ENCODE measurements around the gene SRGAP3.

The SRGAP3 gene

DNA sequence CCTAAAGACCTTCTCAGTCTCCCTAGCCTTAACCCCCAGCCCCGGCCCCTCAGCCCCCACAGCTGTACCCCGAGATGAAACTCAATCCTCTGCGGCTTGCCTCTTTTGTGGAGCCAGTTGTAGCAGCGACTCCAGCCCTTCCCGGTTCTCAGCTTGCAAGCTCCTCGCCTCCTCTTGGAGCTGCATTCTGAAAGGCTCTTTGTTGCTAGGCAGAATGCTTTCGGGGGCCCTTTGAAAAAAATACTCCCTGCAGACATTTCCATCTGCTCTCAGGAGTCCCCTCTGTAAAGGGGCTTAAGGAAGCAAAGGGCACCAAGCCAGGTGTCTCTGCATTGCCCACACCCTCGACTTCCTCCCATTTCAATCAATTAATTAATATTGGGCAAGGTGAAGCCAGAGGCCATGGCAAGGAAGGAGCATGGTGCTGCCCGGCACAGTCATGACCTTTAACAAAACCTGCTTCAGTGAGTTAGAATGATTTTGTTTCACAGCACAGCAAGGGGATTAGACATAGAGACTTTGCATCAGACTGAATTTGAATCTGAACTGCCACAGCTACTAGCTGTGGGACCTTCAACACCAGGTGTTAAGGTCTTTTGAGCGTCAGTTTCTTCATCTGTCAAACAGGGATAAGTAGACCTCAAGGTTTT is 65.5 kb downstream of the SRGAP3 start:
- Histone ChIP-seq H3K9me3 (replicated peaks; ENCODE audit: low read length) (no peaks in the 10 kb centered on the region), H3K4me3 (ENCODE audit: low read length) (no peak overlapping the region), H3K9ac (ENCODE audit: low read depth, low read length) (no peak overlapping the region), H3K4me2 (ENCODE audit: low read length) (no peak overlapping the region), H3K27me3 (ENCODE audit: control insufficient read depth, insufficient read depth, low read length) (peaks cover 33% of the 10 kb centered on the region), H3K36me3 (ENCODE audit: insufficient read depth, low read length) (no peaks in the 10 kb centered on the region), H3K4me1 (ENCODE audit: control insufficient read depth, insufficient read depth, low read length) (no peaks in the 10 kb centered on the region)

DNA sequence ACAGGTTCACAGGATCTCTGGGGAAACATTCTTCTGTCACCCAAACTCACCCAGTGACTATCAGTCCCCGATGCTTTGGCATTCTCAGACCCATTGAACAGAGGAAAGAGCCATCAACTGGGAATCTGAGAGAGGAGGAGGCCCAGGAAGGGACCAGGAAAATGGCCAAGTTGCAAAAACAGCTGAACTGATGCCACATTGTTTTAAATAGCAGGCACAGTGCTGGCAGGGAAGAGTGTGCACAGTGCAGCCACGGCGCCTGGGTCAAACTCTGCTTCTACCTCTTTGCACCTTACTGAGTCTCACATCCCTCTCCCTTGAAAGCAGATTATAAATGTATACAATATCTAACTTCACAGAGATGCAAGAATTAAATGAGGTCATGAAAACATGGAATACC is 66.4 kb downstream of the SRGAP3 start:
- H3K4me2 ChIP-seq (ENCODE audit: low read length), result no peak overlapping the region
- no peak overlapping the region for H3K4me3 ChIP-seq (ENCODE audit: low read length)
- H3K27me3 ChIP-seq (ENCODE audit: control insufficient read depth, insufficient read depth, low read length), result peaks cover 24% of the 10 kb centered on the region
- no peaks in the 10 kb centered on the region for H3K9me3 ChIP-seq (replicated peaks; ENCODE audit: low read length)
- H3K4me1 ChIP-seq (ENCODE audit: control insufficient read depth, insufficient read depth, low read length), result no peaks in the 10 kb centered on the region
- no peak overlapping the region for H3K9ac ChIP-seq (ENCODE audit: low read depth, low read length)
- no peaks in the 10 kb centered on the region for H3K36me3 ChIP-seq (ENCODE audit: insufficient read depth, low read length)

DNA sequence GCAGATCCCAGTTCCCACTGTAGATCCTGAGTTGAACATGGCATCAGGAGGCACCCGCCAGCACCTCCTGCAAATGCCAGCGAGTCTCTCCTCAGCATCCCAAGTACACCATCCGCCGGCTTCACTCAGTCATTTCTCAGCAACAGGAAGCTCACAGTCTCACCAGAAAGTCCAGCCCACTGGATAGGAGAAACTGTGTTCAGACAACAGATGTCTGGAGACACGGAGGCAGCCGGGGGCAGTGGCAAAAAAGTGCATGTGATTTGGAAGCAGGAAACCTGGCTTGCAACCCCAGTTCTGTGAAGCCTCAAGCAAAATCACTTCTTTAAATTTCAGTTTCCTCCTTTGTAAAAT is 68.7 kb downstream of the SRGAP3 start:
- Histone ChIP-seq H3K36me3 (ENCODE audit: insufficient read depth, low read length) (no peaks in the 10 kb centered on the region), H3K4me2 (ENCODE audit: low read length) (no peak overlapping the region), H3K4me3 (ENCODE audit: low read length) (no peak overlapping the region), H3K4me1 (ENCODE audit: control insufficient read depth, insufficient read depth, low read length) (no peaks in the 10 kb centered on the region), H3K9ac (ENCODE audit: low read depth, low read length) (no peak overlapping the region), H3K9me3 (replicated peaks; ENCODE audit: low read length) (no peaks in the 10 kb centered on the region), H3K27me3 (ENCODE audit: control insufficient read depth, insufficient read depth, low read length) (peaks cover 14% of the 10 kb centered on the region)

DNA sequence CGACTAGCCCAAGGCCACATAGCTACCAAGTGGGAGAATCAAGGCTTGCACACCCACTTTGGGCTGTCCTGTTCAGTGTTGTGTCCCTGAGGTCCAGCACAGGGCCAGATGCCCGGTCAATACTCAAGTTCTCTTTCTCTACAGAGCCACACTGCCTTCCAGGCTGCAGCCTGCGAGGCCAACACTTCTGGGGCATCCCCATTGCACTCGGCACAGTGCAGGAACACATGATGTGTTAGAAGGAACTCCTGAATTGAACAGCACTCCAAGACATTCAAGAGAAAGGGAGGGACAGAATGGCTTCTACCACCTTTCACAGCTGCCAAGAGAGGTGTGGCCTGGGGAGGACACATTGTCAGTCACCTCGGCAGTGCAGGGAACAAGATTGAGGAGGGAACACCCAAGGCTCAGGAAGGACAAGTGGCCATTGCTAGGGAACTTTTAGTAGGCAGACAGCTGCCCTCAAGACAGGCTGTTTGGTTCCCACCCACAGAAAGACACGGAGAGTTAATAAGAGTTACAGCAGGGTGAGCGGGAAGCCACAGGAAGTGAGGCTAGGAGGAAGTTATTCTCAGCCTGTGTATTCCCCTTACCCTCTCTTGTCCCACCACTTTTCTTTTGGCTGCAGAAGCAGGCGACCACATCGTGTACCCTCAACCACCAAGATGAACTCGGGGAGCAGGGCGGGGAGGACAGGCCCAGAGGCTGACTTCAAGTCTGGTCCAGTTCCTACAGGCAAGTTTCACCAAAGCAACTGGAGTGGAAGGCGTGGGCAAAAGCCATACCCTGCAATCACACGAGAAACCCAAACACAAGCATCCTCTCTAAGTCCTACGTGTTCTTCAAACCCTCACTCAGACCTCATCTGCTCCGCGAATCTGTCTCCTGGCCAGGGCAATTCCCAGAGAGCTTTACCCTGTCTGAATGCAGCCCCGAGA is 69.4 kb downstream of the SRGAP3 start:
- Histone ChIP-seq H3K4me3 (ENCODE audit: low read length) (no peak overlapping the region), H3K9ac (ENCODE audit: low read depth, low read length) (no peak overlapping the region), H3K4me1 (ENCODE audit: control insufficient read depth, insufficient read depth, low read length) (no peaks in the 10 kb centered on the region), H3K36me3 (ENCODE audit: insufficient read depth, low read length) (no peaks in the 10 kb centered on the region), H3K9me3 (replicated peaks; ENCODE audit: low read length) (no peaks in the 10 kb centered on the region), H3K4me2 (ENCODE audit: low read length) (no peak overlapping the region), H3K27me3 (ENCODE audit: control insufficient read depth, insufficient read depth, low read length) (peaks cover 14% of the 10 kb centered on the region)

DNA sequence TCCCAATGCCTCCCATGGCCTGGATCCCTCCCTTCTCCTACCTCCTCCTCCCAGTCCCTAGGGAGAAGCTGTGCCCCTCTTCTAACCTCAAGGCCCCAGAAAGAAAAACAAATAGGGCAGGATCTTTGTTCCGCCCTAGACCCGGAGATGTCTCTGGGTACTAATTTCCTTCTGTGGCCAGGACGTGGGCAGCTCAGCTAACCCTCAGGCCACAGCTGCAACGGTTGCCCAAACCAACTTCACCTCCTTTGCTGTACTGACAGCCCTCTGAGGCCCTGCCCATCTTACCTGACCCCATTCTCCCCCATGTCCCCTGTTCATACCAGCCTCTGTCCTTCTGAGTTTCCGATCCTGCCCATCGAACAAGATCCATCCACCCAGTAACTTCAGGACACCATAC is 70.7 kb downstream of the SRGAP3 start:
- Histone ChIP-seq H3K27me3 (ENCODE audit: control insufficient read depth, insufficient read depth, low read length) (peaks cover 10% of the 10 kb centered on the region), H3K9me3 (replicated peaks; ENCODE audit: low read length) (no peaks in the 10 kb centered on the region), H3K4me2 (ENCODE audit: low read length) (no peak overlapping the region), H3K4me3 (ENCODE audit: low read length) (no peak overlapping the region), H3K36me3 (ENCODE audit: insufficient read depth, low read length) (no peaks in the 10 kb centered on the region), H3K9ac (ENCODE audit: low read depth, low read length) (no peak overlapping the region), H3K4me1 (ENCODE audit: control insufficient read depth, insufficient read depth, low read length) (no peaks in the 10 kb centered on the region)

DNA sequence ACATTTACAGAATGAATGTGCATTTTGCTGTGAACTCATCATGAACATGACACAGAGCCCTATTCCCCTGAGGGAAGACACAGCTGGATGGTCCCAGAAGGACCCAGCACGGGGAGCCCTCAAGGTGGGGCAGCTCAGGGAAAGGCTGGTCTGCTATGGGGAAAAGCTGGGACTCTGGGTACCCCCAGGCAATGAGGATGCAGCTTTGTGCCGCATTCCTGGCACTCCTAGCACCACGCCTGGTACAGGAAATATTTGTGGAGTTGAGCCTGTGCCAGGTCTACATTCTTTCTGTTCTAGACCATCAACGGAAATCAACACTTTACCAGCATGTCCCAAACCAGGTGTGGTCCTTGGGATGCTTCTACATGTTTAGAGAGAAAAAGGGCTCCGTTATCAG is 74.0 kb downstream of the SRGAP3 start:
- H3K36me3 ChIP-seq (ENCODE audit: insufficient read depth, low read length), result no peaks in the 10 kb centered on the region
- no peak overlapping the region for H3K9ac ChIP-seq (ENCODE audit: low read depth, low read length)
- H3K4me2 ChIP-seq (ENCODE audit: low read length), result no peak overlapping the region

DNA sequence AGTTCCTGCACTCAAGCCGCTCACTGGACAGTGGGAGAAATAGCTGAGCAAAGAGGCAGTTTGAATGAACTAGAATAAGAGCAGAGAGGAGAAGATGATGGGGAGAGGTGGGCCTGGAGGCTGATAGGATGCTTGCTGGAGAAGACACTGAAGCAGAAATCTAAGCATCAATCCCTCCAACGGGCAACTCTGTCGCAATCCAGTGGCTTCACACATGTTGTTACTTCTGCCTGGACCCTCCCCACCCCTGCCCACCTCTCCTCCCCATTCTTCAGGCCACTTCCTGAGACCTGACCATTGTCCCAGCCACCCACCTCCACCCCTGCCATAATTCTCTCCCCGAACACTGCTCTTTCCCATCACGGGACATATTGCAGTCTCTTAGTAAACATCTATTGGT is 76.0 kb downstream of the SRGAP3 start:
- H3K4me1 ChIP-seq (ENCODE audit: control insufficient read depth, insufficient read depth, low read length), result no peaks in the 10 kb centered on the region
- H3K9me3 ChIP-seq (replicated peaks; ENCODE audit: low read length), result no peaks in the 10 kb centered on the region
- H3K36me3 ChIP-seq (ENCODE audit: insufficient read depth, low read length), result no peaks in the 10 kb centered on the region

More for the DNA sequence above, 74.0 kb downstream of the SRGAP3 start:
- Histone ChIP-seq H3K27me3 (ENCODE audit: control insufficient read depth, insufficient read depth, low read length) (peaks cover 14% of the 10 kb centered on the region), H3K4me3 (ENCODE audit: low read length) (no peak overlapping the region), H3K4me1 (ENCODE audit: control insufficient read depth, insufficient read depth, low read length) (no peaks in the 10 kb centered on the region), H3K9me3 (replicated peaks; ENCODE audit: low read length) (no peaks in the 10 kb centered on the region)

DNA sequence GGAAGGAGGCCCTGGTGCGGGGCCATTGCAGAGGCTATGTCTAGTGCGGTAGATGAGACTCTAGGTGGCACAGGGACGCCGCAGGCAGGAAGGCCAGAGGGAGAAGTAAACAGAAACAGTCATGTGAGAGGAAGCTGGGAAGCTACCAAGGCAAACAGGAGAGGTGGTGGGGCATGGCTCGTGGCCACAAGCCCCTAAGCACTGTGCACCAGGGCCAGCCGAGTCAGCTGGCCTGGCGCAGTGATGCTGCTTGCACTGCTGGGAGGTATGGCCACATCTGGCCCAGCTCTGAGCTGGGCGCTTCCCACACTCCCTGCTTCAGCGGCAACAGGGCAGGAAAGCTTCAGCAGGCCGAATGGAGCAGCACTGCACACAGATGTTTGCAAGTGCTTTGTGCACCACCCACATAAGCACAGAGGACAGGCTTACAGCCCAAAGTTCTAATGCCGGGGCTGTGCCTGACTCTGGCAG is 76.6 kb downstream of the SRGAP3 start:
- Histone ChIP-seq H3K9ac (ENCODE audit: low read depth, low read length) (no peak overlapping the region), H3K4me1 (ENCODE audit: control insufficient read depth, insufficient read depth, low read length) (no peaks in the 10 kb centered on the region), H3K36me3 (ENCODE audit: insufficient read depth, low read length) (no peaks in the 10 kb centered on the region), H3K9me3 (replicated peaks; ENCODE audit: low read length) (no peaks in the 10 kb centered on the region), H3K4me2 (ENCODE audit: low read length) (no peak overlapping the region), H3K27me3 (ENCODE audit: control insufficient read depth, insufficient read depth, low read length) (peaks cover 16% of the 10 kb centered on the region), H3K4me3 (ENCODE audit: low read length) (no peak overlapping the region)

More for the DNA sequence above, 76.0 kb downstream of the SRGAP3 start:
- Histone ChIP-seq H3K4me2 (ENCODE audit: low read length) (no peak overlapping the region), H3K4me3 (ENCODE audit: low read length) (no peak overlapping the region), H3K27me3 (ENCODE audit: control insufficient read depth, insufficient read depth, low read length) (peaks cover 16% of the 10 kb centered on the region), H3K9ac (ENCODE audit: low read depth, low read length) (no peak overlapping the region)

DNA sequence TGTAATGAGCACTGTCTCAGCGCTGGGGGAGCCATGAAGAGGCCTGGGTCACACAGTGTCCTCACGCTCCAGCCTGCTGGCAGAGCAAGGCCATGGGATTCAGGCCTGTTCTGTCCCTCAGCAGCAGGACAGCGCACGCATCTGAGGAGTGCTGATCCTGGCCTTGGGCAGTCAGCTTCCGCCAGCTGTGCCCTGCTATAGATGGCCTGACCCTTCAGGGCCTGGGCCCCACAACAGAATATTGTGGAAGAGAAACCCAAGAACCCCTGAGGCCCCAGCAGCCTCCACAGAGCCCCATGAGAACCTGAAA is 78.6 kb downstream of the SRGAP3 start:
- H3K4me1 ChIP-seq (ENCODE audit: control insufficient read depth, insufficient read depth, low read length), result no peaks in the 10 kb centered on the region
- no peak overlapping the region for H3K9ac ChIP-seq (ENCODE audit: low read depth, low read length)

DNA sequence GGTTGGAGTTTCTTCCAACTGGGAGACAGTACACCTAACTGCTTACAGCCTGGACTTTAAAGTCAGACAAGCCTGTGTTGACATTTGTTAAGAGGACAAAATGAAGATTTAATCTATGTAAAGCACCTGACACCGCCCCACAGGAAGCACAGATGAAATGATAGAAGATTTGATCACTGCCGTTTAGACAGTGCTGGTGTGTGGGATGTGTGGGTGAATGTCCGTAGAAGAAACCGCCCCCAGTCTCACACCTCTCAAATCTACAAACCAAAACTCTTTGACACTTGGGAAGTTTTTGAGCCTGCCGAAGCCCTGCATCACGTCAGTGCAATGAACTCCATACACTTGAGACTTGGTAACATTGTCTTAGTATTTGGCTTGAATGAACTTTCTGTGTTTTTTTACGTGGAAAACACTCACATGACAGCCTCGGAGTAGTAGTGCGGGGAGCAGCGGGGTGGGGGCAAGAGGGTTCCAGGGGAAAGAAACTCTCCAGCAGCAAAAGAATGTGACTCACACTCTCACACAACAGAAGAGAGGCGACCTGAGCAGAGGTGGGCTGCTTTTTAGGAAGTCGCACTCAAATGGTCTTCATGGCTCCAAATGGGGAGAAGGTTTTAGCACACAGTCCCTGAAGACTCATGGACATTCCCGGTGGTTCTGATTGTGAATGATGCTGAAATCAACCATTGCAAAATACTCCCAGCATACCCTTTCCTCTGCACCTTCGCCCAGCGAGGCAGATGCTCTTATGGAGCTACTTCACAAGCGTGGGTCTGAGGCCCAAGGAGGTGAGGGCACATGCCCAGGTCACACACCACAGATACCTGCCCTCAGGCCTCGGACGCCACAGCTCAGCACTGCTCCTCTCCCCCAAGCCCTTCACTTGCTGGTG is 79.2 kb downstream of the SRGAP3 start:
- no peak overlapping the region for H3K4me2 ChIP-seq (ENCODE audit: low read length)
- H3K4me3 ChIP-seq (ENCODE audit: low read length), result no peak overlapping the region
- H3K27me3 ChIP-seq (ENCODE audit: control insufficient read depth, insufficient read depth, low read length), result peaks cover 22% of the 10 kb centered on the region
- H3K36me3 ChIP-seq (ENCODE audit: insufficient read depth, low read length), result no peaks in the 10 kb centered on the region
- H3K4me1 ChIP-seq (ENCODE audit: control insufficient read depth, insufficient read depth, low read length), result no peaks in the 10 kb centered on the region
- H3K9me3 ChIP-seq (replicated peaks; ENCODE audit: low read length), result no peaks in the 10 kb centered on the region
- no peak overlapping the region for H3K9ac ChIP-seq (ENCODE audit: low read depth, low read length)

More for the DNA sequence above, 78.6 kb downstream of the SRGAP3 start:
- Histone ChIP-seq H3K4me3 (ENCODE audit: low read length) (no peak overlapping the region), H3K36me3 (ENCODE audit: insufficient read depth, low read length) (no peaks in the 10 kb centered on the region), H3K9me3 (replicated peaks; ENCODE audit: low read length) (no peaks in the 10 kb centered on the region), H3K27me3 (ENCODE audit: control insufficient read depth, insufficient read depth, low read length) (peaks cover 22% of the 10 kb centered on the region), H3K4me2 (ENCODE audit: low read length) (no peak overlapping the region)

DNA sequence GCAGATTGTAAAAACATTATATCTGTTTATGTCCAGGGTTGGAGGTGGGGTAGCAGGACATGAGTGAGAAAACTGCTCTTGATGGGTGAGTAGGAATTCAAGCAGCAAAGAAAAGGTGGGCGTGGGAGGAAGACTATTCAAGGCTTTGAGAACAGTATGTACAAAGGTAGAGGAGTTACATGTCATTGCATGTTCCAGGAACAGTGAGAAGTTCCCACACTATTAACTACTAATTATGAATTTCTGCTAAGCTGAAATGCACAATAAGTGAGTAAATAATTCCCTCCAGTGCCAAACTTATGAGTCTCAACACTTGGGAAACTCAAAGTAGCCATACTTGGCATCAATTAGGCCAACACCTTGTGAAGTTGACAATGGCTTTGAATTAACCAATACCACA is 80.1 kb downstream of the SRGAP3 start:
- Histone ChIP-seq H3K27me3 (ENCODE audit: control insufficient read depth, insufficient read depth, low read length) (peaks cover 18% of the 10 kb centered on the region), H3K4me1 (ENCODE audit: control insufficient read depth, insufficient read depth, low read length) (no peaks in the 10 kb centered on the region), H3K4me2 (ENCODE audit: low read length) (no peak overlapping the region), H3K4me3 (ENCODE audit: low read length) (no peak overlapping the region), H3K36me3 (ENCODE audit: insufficient read depth, low read length) (no peaks in the 10 kb centered on the region), H3K9ac (ENCODE audit: low read depth, low read length) (no peak overlapping the region), H3K9me3 (replicated peaks; ENCODE audit: low read length) (no peaks in the 10 kb centered on the region)

All from skeletal muscle satellite cell (primary cell).